Activated CD4-positive, alpha-beta T cell treated with anti-CD3 and anti-CD28 coated beads for 24 hours (primary cell): ENCODE data around the gene LAMP2.
"Not testable (repeated sequence)": the region's sequence is repeated elsewhere in the genome, so short reads cannot be mapped to it uniquely, and the experiment has no call there.

ENCODE experiments used
- DNase-seq, 2 donors: peaks; one replicate each; pipeline ENCODE4 v3.0.0-alpha.2; 2020; ENCODE audit warnings: low read depth in 2 of 2

LAMP2 gene

DNA sequence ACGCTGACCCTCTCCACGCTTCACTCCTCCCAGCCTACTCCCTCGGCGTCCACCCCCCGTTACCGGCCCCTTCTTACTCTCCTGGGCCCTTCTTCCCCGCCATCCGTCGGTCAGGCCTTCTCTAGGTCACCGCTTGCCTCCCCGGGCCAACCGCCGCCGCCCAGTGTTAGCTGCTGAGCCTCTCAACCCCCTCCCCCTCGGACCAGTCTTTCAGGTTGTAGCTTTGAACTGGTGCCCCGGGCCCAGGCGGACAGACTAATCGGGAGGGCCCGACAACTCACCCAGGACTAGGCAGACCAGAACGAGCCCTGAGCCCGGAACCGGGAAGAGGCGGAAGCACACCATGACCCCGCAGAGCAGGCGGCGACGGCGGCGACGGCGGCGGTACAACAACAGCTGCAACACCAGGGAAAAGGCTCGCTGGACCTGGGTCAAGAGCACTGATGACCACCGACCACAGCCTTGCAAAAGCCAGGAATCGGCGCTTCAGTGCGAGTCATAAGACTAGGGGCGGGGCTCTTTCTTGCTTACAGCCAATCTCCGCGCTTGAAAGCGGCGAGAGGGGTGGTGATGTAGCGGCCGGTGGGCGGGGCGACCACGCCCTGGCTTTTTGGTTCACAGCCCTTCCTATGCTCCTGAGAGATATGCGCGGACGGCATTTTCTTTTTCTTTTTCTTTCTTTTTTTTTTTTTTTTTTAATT, at the start of gene LAMP2:
Gene LAMP2 (minus strand): TSS at position 472 of the 701 bp plus-strand sequence. CDS start 127 bp downstream, at position 345.
- peak; percentile 57 to 65 for DNase-seq

DNA sequence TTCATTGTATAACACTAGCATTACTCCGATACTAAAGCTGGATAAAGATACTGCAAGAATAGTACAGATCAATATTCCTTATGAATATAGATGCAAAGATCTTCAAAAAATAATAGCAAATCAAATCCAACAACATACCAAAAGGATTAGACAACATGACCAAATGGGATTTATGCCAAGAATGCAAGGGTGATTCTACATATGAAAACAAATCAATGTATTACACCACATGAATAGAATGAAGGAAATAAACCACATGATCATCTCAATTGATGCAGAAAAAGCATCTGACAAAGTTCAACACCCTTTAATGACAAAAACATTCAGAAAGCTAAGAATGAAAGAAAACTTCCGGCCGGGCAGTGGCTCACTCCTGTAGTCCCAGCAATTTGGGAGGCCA, 48.8 kb upstream of the LAMP2 start:
- no peak for DNase-seq

- no peak for DNase-seq
Observed at GRCh38 chrX:120514236-120514635, 45.1 kb upstream of the LAMP2 start.

DNA sequence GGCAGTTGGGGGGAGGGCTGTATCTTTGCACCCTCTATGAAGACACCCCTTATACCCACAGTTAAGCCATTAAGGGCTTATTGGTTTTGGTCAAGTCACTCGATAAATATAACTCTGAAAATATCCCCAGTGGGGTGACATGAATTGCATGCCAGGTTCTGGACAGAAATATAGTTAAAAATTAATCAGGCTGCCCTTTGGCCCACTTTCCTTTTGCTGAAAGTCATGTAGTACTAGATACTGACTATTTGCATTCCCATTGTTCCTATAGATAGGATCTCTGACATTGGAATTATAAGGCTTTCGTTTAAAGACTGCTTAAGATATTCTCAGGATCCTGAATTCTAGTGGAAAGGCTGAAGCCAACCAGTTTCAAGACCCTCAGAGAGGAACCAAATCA, 43.5 kb upstream of the LAMP2 start:
- DNase-seq: no peak

DNA sequence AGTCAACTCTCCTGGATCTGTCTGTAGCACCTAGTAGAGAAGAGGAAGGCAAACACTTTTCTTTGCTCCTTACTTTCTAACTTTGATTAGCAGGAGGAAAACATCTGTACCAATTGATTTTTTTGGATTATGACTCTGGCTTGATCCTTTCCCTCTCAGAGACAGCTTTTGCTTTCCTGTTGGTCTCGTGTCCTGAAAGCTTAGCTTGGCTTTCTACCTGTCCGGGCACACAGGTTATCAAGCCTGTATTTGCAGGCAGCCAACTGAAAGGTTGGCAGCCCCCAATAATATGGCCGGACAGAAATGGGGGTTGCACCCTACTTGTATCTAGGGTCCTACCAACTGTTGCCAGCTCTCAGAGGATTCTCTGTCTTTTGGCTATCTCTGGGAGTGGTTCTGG, 43.1 kb upstream of the LAMP2 start:
- DNase-seq: no peak

DNA sequence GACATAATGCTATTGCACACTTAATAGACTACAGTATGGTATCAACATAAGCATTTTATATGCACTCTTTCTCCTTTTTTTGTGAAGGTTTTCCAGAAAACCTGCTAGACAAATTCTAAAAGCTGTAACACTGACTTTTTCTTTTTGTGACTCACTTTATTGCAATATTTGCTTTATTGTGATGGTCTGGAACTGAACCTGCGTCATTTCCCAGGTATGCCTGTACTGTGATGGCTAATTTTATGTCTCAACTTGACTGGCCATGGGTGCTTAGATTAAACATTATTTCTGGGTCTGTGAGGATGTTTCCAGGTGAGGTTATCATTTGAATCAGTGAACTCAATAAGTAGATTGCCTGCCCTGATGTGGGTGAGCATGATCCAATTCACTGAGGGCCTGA, 35.5 kb upstream of the LAMP2 start:
- no peak for DNase-seq

- no peak for DNase-seq
Observed at GRCh38 chrX:120499301-120500072, 30.4 kb upstream of the LAMP2 start.

GRCh38 chrX:120490119-120490518, 21.0 kb upstream of the LAMP2 start:
- not testable (repeated sequence) for DNase-seq

DNA sequence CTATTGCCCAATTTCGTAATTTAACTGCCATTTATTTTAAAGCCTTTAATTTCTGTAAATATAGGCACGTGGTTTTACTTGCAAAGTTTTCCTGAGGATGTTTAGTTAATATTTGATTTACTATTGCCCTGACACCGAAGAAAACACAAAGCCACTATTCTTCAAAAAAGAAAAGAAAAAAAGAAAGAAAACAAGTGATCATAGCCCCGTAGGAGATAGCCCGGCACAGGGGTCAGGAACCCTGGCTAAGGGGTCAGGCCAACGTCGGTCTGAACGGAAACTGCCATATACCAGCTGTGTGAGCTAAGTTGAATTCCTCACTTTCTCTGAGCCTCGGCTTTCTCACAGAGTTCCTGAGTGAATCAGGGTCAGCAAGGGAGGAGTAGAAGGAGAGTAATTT, 17.7 kb upstream of the LAMP2 start:
- DNase-seq: no peak

DNA sequence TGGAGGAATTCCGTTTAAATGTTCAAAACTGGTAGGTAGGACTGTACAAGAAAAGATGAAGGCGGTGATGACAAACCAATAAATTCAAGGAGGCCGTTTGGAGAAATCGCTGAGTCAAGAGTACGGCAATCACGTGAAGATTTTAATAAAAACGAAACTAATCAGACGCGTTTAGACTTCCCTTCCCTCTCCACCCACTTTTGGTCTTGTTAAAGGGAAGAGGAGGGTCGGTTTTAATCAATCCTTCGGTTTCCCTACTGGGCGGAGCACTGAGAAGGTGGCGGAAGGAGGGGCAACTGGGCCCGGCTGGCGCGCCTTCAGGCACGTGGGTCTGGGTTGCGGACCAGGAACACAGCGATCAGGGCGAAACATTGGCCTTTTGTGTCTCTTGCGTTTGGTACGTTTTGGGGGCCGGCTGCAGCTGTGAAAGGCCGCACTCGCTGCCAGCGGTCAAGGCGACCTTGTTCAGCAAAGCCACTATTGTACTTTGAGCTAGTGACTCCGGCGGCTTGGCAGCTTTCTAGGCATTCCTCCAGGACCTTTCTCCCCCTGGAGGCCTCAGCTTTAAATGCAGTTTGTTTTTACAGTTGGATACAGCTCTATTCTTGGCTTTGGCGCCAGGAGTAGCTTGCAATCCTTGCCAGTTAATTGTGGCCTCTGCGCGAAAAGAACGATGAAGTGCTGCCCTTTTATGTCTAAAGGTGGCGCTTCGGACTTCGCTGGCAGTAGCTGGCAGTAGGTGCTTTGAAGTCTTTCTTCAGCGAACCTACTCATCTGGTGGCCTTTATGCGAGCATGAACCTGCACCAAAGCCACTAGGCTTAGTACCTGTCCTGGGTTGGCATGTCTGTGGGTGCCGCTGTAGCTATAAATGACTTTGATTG, 16.8 kb upstream of the LAMP2 start:
- DNase-seq: peak in 1 of 2 donors; percentile 31

DNA sequence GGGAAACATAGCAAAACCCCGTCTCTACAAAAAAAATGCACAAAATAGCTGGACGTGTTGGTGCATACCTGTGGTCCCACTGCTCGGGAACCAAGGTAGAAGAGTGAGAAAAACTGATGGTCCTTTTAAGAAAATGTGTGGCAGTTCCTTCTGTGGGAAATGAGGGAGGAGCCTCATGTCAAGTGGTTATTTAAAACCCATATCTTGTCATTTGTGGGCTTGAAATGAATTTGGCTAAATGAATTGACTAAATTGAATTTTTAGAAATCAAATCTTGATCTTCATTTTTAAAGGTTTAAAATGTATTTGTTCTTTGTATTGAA, 16.2 kb upstream of the LAMP2 start:
- DNase-seq: no peak

DNA sequence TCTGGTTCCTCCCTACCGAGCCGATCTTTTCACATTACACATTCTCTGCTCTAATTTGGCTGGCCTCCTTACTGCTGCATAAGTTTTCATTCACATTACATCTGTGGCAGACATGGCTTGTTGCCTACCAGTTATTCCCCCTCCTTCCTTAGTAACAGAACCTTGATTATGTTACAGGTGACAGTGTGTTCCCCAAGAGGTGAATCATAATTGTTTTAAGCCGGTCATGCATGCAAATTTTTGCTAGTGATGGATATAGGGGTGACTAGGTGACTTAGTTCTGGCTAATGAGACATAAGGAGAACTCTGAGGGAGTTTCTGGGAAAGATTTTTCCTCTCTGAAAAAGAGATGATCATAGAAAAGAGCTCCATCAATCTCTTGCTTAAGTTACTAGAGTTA, 8.4 kb upstream of the LAMP2 start:
- no peak for DNase-seq

- DNase-seq: no peak
Observed at GRCh38 chrX:120476714-120477113, 7.6 kb upstream of the LAMP2 start.

- DNase-seq: not testable (repeated sequence)
Observed at GRCh38 chrX:120475447-120475846, 6.4 kb upstream of the LAMP2 start.

DNA sequence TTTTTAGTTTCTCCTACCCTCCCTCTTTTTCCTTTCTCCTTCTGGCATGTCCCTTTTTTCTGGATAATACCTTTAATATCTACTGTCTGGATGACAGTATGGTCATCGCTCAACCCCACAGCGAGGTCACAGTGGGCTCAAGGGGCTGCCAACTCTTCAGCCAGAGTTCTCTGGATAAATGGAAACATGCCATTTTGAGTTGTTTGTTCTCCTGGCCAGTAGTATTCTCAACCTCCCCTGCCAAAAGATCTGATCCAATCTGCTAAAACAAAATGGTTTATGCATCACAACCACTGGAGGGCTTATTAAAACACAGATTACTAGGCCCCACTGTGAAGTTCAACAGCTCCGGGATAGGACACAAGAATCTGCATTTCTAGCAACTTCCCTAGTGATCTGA, 5.0 kb upstream of the LAMP2 start:
- DNase-seq: no peak

DNA sequence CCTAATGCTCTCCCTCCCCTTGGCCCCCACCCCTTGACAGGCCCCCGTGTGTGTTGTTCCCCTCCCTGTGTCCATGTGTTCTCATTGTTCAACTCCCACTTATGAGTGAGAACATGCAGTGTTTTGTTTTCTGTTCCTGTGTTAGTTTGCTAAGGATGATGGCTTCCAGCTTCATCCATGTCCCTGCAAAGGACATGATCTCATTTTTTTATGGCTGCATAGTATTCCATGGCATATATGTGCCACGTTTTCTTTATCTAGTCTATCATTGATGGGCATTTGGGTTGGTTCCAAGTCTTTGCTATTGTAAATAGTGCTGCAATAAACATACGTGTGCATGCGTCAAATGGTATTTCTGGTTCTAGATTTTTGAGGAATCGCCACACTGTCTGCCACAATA, 561 bp upstream of the LAMP2 start:
- DNase-seq: not testable (repeated sequence)

DNA sequence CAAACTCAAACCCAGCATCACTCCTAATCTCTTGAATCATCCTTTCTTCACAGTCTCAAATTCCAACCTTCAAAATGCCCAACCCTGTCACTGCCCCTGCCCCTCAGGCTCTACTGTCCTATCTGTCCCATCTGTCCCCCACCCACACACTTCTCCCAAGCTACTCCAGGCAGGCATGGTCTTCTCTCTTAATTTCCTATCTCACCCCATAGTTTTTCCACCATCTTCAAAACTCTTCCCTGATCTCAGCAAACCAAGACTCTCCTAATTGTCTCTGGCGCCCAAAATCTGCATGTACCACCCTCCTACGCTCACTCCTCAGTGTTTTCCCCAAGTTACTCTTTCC, 644 bp downstream of the LAMP2 start:
- no peak for DNase-seq

GRCh38 chrX:120468071-120468470, 1.0 kb downstream of the LAMP2 start:
- no peak for DNase-seq

DNA sequence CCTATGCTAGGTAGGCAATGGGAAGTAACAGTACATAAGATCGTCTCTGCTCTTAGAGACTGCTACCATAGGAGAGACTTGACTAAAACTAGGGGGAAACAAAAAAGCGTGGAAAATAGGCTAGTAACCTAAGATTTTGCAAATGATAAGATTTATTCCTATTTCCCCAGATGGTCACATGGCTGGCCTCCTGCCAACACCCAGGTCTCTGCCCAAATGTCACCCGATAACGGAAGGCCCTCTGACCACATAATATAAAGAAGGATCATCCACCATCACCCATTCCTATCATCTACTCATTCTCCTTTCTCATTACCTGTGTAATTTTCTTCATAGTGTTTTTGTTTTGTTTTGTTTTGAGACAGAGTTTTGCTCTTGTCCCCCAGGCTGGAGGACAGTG, 4.7 kb downstream of the LAMP2 start:
- DNase-seq: no peak

DNA sequence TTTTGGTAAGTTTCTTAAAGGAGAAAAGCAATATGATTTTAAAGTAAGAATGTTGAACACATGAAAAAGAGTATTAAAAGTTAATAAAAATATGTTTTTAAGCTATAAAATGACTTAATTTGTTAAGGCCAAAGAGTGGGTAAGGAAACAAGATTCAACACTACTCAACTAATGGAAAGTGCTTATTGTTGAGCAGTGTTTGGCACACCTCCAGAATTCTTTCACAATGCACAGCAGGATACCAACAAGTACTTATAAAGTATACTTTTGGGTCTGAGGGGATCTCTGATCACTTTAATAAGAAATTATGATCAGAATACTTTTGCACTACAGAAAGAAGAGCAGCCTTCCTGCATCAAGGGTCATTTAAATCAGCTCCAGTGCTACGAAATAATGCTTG, 5.9 kb downstream of the LAMP2 start:
- DNase-seq: no peak

GRCh38 chrX:120462370-120462769, 6.7 kb downstream of the LAMP2 start:
- no peak for DNase-seq

GRCh38 chrX:120459309-120459708, 9.8 kb downstream of the LAMP2 start:
- no peak for DNase-seq

DNA sequence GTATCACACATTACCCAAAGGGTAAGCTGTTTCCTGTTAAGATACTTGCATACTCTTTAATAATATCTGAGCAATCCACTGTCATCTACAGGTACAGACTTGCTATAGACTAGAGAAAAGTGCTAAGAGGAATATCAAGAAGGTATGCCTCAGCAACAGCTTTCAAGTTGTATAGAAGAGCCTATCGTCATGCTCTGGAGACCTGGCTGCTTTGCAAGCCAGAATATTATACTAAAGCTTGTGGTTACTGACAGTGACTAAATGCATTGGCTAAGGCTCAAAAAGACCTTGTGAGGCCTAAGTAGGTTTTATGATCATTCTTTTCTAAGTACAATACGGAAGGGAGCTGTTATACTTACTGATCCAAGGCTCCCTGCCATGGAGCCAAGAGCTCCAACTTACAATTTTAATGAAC, 11.3 kb downstream of the LAMP2 start:
- DNase-seq: no peak
